Heart left ventricle (tissue), 16 donors: Measurements from ENCODE around the gene FLACC1. TPM values are rescaled to one million over a fixed set of nuclear protein-coding genes. Genes with fewer than 3 reads are reported as not detected.

Experiments used
- ATAC-seq, 4 donors: fragments of 200-7000 bp; cut with Tn5 transposase; one replicate each; pipeline ENCODE4 v1.9.1; 2020 to 2022; ENCODE audit warnings: moderate library complexity in 4 of 4, mild to moderate bottlenecking in 3 of 4, moderate number of reproducible peaks in 1 of 4
- DNase-seq, 5 donors: peaks; one replicate each; pipeline ENCODE4 v3.0.0-alpha.2; 2020
- H3K27ac ChIP-seq, 12 donors: fragments of 200-600 bp; sonication (generic) in 4 of 12; one replicate each; pipeline versions ENCODE4 v1.5.0 to v1.8.0; 2016 to 2022; ENCODE audit warnings: mild to moderate bottlenecking in 2 of 12
- H3K27me3 ChIP-seq, 9 donors: fragments of 200-600 bp; sonication (generic) in 2 of 9; one replicate each; pipeline versions ENCODE4 v1.5.1 to v1.8.0; 2016 to 2022; ENCODE audit warnings: mild to moderate bottlenecking in 3 of 9
- H3K36me3 ChIP-seq, 9 donors: fragments of 200-600 bp; sonication (generic) in 2 of 9; one replicate each; pipeline versions ENCODE4 v1.5.0 to v1.8.0; 2018 to 2022; ENCODE audit warnings: mild to moderate bottlenecking in 2 of 9
- H3K4me1 ChIP-seq, 12 donors: fragments of 200-600 bp; sonication (generic) in 4 of 12; one replicate each; pipeline versions ENCODE4 v1.5.0 to v1.8.0; 2016 to 2022; ENCODE audit warnings: mild to moderate bottlenecking in 3 of 12
- H3K4me3 ChIP-seq, 12 donors: fragments of 200-600 bp; sonication (generic) in 4 of 12; one replicate each; pipeline versions ENCODE4 v1.5.0 to v1.8.0; 2017 to 2022; ENCODE audit warnings: mild to moderate bottlenecking in 9 of 12, moderate library complexity in 4 of 12
- H3K9me3 ChIP-seq, 12 donors: fragments of 200-600 bp; sonication (generic) in 4 of 12; one replicate each; pipeline versions ENCODE4 v1.5.0 to v1.8.0; 2016 to 2022; ENCODE audit warnings: mild to moderate bottlenecking in 1 of 12
- CTCF ChIP-seq, 12 donors: fragments of 200-600 bp; sonication (generic) in 4 of 12; IDR thresholded peaks; one replicate each; pipeline versions ENCODE4 v1.5.0 to v1.8.0; 2018 to 2022; ENCODE audit warnings: antibody characterized with exemption in 12 of 12, mild to moderate bottlenecking in 5 of 12
- POLR2A ChIP-seq, 2 donors: fragments of 450-650 bp; IDR thresholded peaks; one replicate each; pipeline ENCODE4 v1.6.1; 2017; ENCODE audit warnings: antibody characterized with exemption in 2 of 2, mild to moderate bottlenecking in 2 of 2, moderate library complexity in 2 of 2
- WGBS, 4 donors: extraction: QIAGEN DNeasy Blood & Tissue Kit in 2 of 4; methylation state at CpG; one replicate each; pipeline versions ENCODE4 v1.1.5 to v1.1.7; 2013 to 2018; 5-methylcytosine and 5-hydroxymethylcytosine counted together
- intact Hi-C, 10 donors: fragments of 100-400 bp; cut with DNase I; formaldehyde crosslinking; loops; one replicate each; pipeline versions ENCODE4 v1.11.1 to v1.14.2; 2022
- polyA plus RNA-seq, 2 donors: library from polyadenylated mRNA; stranded (reverse); fragments of 200-250 nt; gene quantifications; one replicate each; pipeline ENCODE4 v1.2.3, GENCODE V29; 2013
- total RNA-seq, 9 donors: library from RNA; depleted of rRNA in 2 of 9; stranded (reverse); fragments of >200 nt in 2 of 9; fragmentation: NEBNext Ultra II Directional in 3 of 9; extraction: Animal tissue kit (Norgen Biotek cat#: 25700) in 3 of 9; gene quantifications; one replicate each; pipeline versions ENCODE4 v1.1.0 to v1.2.4, GENCODE V29; 2016 to 2023
- donor health status: ischemic (EF 13 %, LVEDD 7.1; RV severe dilation, severe dysfunction).
- donor health status: healthy with polysubstance abuse.
- donor health status: DM: no; HTN: yes; CAD: no.
- donor health status: DM: no; HTN: no; CAD: no.
- donor health status: ischemic (EF 25% LVEDD 6.9; RV normal size, moderate dysfunction).
- donor health status: ischemic (EF 25% LVEDD 5.7; RV mildly dilated, moderate dysfunction).
- donor health status: healthy.
- donor health status: DM: yes; HTN: yes; CAD: no.
- donor health status: ischemic (EF 35%, LVEDD 5.7; RV mildly dilated, moderate dysfunction).
- donor health status: nonischemic (EF 11% LVEDD 7.7; RV severe dilation, severe dysfunction).
- donor health status: DM: yes; HTN: yes; CAD: no.
- donor health status: PGD.
- donor health status: ischemic (EF 29% LVEDD 5.4; RV normal size, mild dysfunction).
- donor health status: nonischemic (EF 23%, LVEDD 6.1; RV moderate dilation, normal function).

FLACC1 gene
- total and polyA plus RNA-seq, 11 donors, result 1.1 to 8.1 (median 7.0) TPM

- 36 to 44% (median 41%) methylated on average over 15 of the region's 15 CpGs for WGBS, 4 donors
- intact Hi-C loops, result loop anchor here in 2 of 10 donors (1.0 to 10.0 kb wide), 2 partner anchors 20 to 206 kb away; no protein-coding TSS in a partner anchor
- no peaks in the 10 kb centered on the region for H3K9me3 ChIP-seq
- H3K4me3 ChIP-seq, result peak overlapping the region; percentile 16 to 73 (median 60)
- H3K4me1 ChIP-seq, result peaks cover 0 to 78% (median 4%) of the 10 kb centered on the region in 12 donors
- no peaks in the 10 kb centered on the region for H3K36me3 ChIP-seq
- peak overlapping the region in 11 of 12 donors; percentile 52 to 97 (median 85) for H3K27ac ChIP-seq
- H3K27me3 ChIP-seq, result no peaks in the 10 kb centered on the region
- TF ChIP-seq CTCF (IDR thresholded peaks at IDR 0.05) (peak in 2 of 12 donors; percentile 16 to 40), POLR2A (IDR thresholded peaks at IDR 0.05) (no peak)
- DNase-seq, result no peak
- peak in 3 of 4 donors; percentile 18 to 48 (median 27) for ATAC-seq
Measured at GRCh38 chr2:201258666-201259615, 98.2 kb downstream of the FLACC1 start.

GRCh38 chr2:201257956-201258665 lies 99.0 kb downstream of the FLACC1 start:
- Histone ChIP-seq H3K4me1 (peaks cover 0 to 79% (median 4%) of the 10 kb centered on the region in 12 donors), H3K36me3 (no peaks in the 10 kb centered on the region), H3K27me3 (no peaks in the 10 kb centered on the region), H3K4me3 (peak overlapping the region; percentile 16 to 73 (median 60)), H3K27ac (peak overlapping the region; percentile 52 to 97 (median 84)), H3K9me3 (no peaks in the 10 kb centered on the region)
- DNase-seq (peak; percentile 60 to 76 (median 67)), ATAC-seq (peak; percentile 52 to 84 (median 78))
- 11 to 14% (median 13%) methylated on average over 10 of the region's 10 CpGs for WGBS, 4 donors
- intact Hi-C loops, result loop anchor here in 2 of 10 donors (1.0 to 10.0 kb wide), 2 partner anchors 19 to 207 kb away; no protein-coding TSS in a partner anchor
- no peak for TF ChIP-seq POLR2A (IDR thresholded peaks at IDR 0.05)
- TF ChIP-seq CTCF (IDR thresholded peaks at IDR 0.05), result no peak

- peak; percentile 41 to 77 (median 67) for ATAC-seq
- WGBS, 4 donors, result 43 to 52% (median 51%) methylated on average over 12 of the region's 12 CpGs
- no peaks in the 10 kb centered on the region for H3K9me3 ChIP-seq
- H3K27me3 ChIP-seq, result no peaks in the 10 kb centered on the region
- intact Hi-C loops, result loop anchor here in 1 of 10 donors (10.0 kb wide), 1 partner anchor 207 kb away; no protein-coding TSS in a partner anchor
- peaks cover 0 to 79% (median 4%) of the 10 kb centered on the region in 12 donors for H3K4me1 ChIP-seq
- H3K36me3 ChIP-seq, result no peaks in the 10 kb centered on the region
- peak overlapping the region; percentile 52 to 97 (median 84) for H3K27ac ChIP-seq
- DNase-seq, result peak; percentile 31 to 65 (median 35)
- TF ChIP-seq POLR2A (IDR thresholded peaks at IDR 0.05) (no peak), CTCF (IDR thresholded peaks at IDR 0.05) (peak in 2 of 12 donors; percentile 2 to 7)
- H3K4me3 ChIP-seq, result peak overlapping the region; percentile 16 to 73 (median 60)
Measured at GRCh38 chr2:201257381-201257955, 99.7 kb downstream of the FLACC1 start.
